ENCODE results near the gene GTF2B. TPM values are rescaled to one million over a fixed set of nuclear protein-coding genes. Genes with fewer than 3 reads are reported as not detected.
A peak's percentile ranks its signal among the peaks of the same experiment; 100 is the strongest.

The GTF2B gene
- total RNA-seq, 4 donors from 2014 or later, result 6.0 to 30.4 (median 22.1) TPM

- intact Hi-C loops (cut with DNase I; ENCODE audit: low total_unique reads), result no loop called here
- WGBS, 2 donors (ENCODE audit: low coverage in 1 of 2), result 0% methylated on average over 5 to 17 of the region's 18 CpGs
- no peaks in the 10 kb centered on the region for H3K9me3 ChIP-seq
- peaks cover 0 to 15% (median 7%) of the 10 kb centered on the region in 4 donors for H3K36me3 ChIP-seq
- peaks cover 11 to 31% (median 21%) of the 10 kb centered on the region in 4 donors for H3K4me1 ChIP-seq
- peak overlapping the region; percentile 91 to 99 (median 98) for H3K27ac ChIP-seq
- peak; percentile 28 for DNase-seq
- TF ChIP-seq POLR2A (IDR thresholded peaks at IDR 0.05) (no peak), EP300 (IDR thresholded peaks at IDR 0.05; ENCODE audit: low read depth) (no peak), CTCF (IDR thresholded peaks at IDR 0.05) (no peak), POLR2AphosphoS5 (IDR thresholded peaks at IDR 0.05) (no peak)
- H3K4me3 ChIP-seq, result peak overlapping the region; percentile 63 to 99 (median 96)
- in situ Hi-C loops (cut with MboI; ENCODE audit: low pct_ligation_motif_present in 1 of 4, low pct_unique_long_range_greater_than_20kb in 1 of 4, low sequenced_read_pairs in 3 of 4), result loop anchor here in 1 of 4 donors (25.0 kb wide), 1 partner anchor 204 kb away; the partner anchor contains the start of gene PKN2
- no peaks in the 10 kb centered on the region for H3K27me3 ChIP-seq
These were observed 513 bp downstream of the GTF2B start for GRCh38 chr1:88890791-88891317.

- H3K36me3 ChIP-seq, result peaks cover 0 to 22% (median 9%) of the 10 kb centered on the region in 4 donors
- in situ Hi-C loops (cut with MboI; ENCODE audit: low pct_ligation_motif_present in 1 of 4, low pct_unique_long_range_greater_than_20kb in 1 of 4, low sequenced_read_pairs in 3 of 4), result loop anchor here in 1 of 4 donors (25.0 kb wide), 1 partner anchor 203 kb away; the partner anchor contains the start of gene PKN2
- no peak for TF ChIP-seq CTCF (IDR thresholded peaks at IDR 0.05)
- TF ChIP-seq POLR2A (IDR thresholded peaks at IDR 0.05), result no peak
These were observed 1.2 kb downstream of the GTF2B start for GRCh38 chr1:88890131-88890530.

GRCh38 chr1:88888750-88889149, 2.6 kb downstream of the GTF2B start:
- Histone ChIP-seq H3K9me3 (no peaks in the 10 kb centered on the region), H3K4me1 (peaks cover 11 to 31% (median 21%) of the 10 kb centered on the region in 4 donors), H3K27ac (no peak overlapping the region), H3K36me3 (peaks cover 0 to 34% (median 12%) of the 10 kb centered on the region in 4 donors), H3K27me3 (no peaks in the 10 kb centered on the region), H3K4me3 (no peak overlapping the region)
- 61 to 100% methylated on average over 1 of the region's 1 CpG for WGBS, 2 donors (ENCODE audit: low coverage in 1 of 2)
- in situ Hi-C loops (cut with MboI; ENCODE audit: low pct_ligation_motif_present in 1 of 4, low pct_unique_long_range_greater_than_20kb in 1 of 4, low sequenced_read_pairs in 3 of 4), result loop anchor here in 1 of 4 donors (25.0 kb wide), 1 partner anchor 201 kb away; the partner anchor contains the start of gene PKN2
- intact Hi-C loops (cut with DNase I; ENCODE audit: low total_unique reads), result loop anchor here (10.0 kb wide), 1 partner anchor 234 kb away; no protein-coding TSS in a partner anchor
- DNase-seq, result no peak
- TF ChIP-seq POLR2AphosphoS5 (IDR thresholded peaks at IDR 0.05) (no peak), EP300 (IDR thresholded peaks at IDR 0.05; ENCODE audit: low read depth) (no peak), CTCF (IDR thresholded peaks at IDR 0.05) (no peak), POLR2A (IDR thresholded peaks at IDR 0.05) (no peak)

More at GRCh38 chr1:88890131-88890530, 1.2 kb downstream of the GTF2B start:
- H3K4me3 ChIP-seq, result peak overlapping the region in 3 of 4 donors; percentile 93 to 99 (median 98)
- 28 to 42% methylated on average over 2 of the region's 2 CpGs for WGBS, 2 donors (ENCODE audit: low coverage in 1 of 2)
- no peaks in the 10 kb centered on the region for H3K9me3 ChIP-seq
- intact Hi-C loops (cut with DNase I; ENCODE audit: low total_unique reads), result no loop called here
- peak overlapping the region in 3 of 4 donors; percentile 98 to 99 (median 98) for H3K27ac ChIP-seq
- H3K27me3 ChIP-seq, result no peaks in the 10 kb centered on the region
- no peak for DNase-seq
- peaks cover 11 to 31% (median 21%) of the 10 kb centered on the region in 4 donors for H3K4me1 ChIP-seq

DNA sequence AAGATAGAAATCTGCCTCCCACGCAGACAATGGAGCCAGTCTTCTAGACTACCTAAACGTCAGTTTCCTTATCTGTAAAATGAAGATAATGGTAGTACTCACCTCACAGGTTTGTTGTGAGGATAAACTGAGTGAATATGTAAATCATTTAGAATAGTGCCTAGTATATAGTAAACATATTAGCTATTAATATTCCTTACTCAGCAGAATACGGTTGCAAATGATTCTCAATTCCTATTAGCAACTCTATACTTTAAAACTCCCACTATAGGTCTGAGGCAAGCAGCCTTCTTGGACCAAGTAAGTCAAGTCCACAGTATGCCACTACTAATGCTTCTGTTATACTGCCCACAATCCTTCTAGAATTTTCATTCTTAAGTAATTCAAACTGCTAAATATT, 5.4 kb downstream of the GTF2B start:
- intact Hi-C loops (cut with DNase I; ENCODE audit: low total_unique reads), result loop anchor here (10.0 kb wide), 1 partner anchor 231 kb away; no protein-coding TSS in a partner anchor
- Histone ChIP-seq H3K27me3 (no peaks in the 10 kb centered on the region), H3K36me3 (peaks cover 0 to 34% (median 12%) of the 10 kb centered on the region in 4 donors), H3K4me1 (peaks cover 11 to 25% (median 21%) of the 10 kb centered on the region in 4 donors), H3K4me3 (no peak overlapping the region), H3K27ac (no peak overlapping the region), H3K9me3 (no peaks in the 10 kb centered on the region)
- in situ Hi-C loops (cut with MboI; ENCODE audit: low pct_ligation_motif_present in 1 of 4, low pct_unique_long_range_greater_than_20kb in 1 of 4, low sequenced_read_pairs in 3 of 4), result loop anchor here in 1 of 4 donors (25.0 kb wide), 1 partner anchor 199 kb away; the partner anchor contains the start of gene PKN2
- no peak for TF ChIP-seq EP300 (IDR thresholded peaks at IDR 0.05; ENCODE audit: low read depth)
- DNase-seq, result no peak
- 73 to 82% methylated on average over 3 of the region's 3 CpGs for WGBS, 2 donors (ENCODE audit: low coverage in 1 of 2)

Data from transverse colon (tissue), 4 donors.